Stimulated activated CD4-positive, alpha-beta T cell treated with anti-CD3 and anti-CD28 coated beads, Interleukin-2, amount 100 ng/mL, for 4 hours (primary cell): ENCODE measurements around the gene PRM3.
A peak's percentile ranks its signal among the peaks of the same experiment; 100 is the strongest.

Experiments
- DNase-seq: peaks from one replicate; pipeline ENCODE4 v3.0.0-alpha.2; 2020; ENCODE audit warnings: low read depth

Gene PRM3, protein sequence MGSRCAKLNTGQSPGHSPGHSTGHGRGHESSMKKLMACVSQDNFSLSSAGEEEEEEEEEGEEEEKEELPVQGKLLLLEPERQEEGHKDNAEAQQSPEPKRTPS

DNA sequence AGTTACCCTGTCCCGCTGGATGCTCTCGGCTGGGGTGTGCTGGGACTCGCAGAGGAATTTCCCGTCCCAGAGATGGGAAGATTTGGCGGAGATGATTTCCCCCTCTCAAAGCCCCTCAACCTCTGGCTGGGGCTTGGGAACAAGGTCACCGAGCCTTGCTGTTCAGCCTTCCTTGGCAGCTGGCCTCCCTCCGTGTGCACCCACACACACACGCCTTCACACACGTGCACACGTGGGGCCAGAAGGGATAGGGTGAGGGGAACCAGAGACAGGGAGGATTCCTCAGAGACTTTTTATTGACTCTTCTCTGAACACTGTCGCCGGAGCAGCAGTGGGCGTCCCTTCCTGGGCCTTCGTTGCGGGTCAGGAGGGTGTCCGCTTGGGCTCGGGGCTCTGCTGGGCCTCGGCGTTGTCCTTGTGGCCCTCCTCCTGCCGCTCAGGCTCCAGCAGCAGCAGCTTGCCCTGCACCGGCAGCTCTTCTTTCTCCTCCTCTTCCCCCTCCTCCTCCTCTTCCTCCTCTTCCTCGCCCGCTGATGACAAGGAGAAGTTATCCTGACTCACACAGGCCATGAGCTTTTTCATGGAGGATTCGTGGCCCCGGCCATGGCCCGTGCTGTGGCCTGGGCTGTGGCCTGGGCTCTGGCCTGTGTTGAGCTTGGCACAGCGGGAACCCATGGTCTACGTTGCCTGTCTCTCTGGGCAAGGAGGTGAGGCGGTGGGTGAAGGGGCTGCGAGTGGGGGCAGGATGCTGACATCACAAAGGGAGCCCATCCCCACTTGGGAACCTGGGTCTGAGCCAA, at the start of gene PRM3:
TSS of gene PRM3 (minus strand) at position 709 of the 800 bp plus-strand sequence. CDS start at position 675, 34 bp downstream.
- no peak for DNase-seq

DNA sequence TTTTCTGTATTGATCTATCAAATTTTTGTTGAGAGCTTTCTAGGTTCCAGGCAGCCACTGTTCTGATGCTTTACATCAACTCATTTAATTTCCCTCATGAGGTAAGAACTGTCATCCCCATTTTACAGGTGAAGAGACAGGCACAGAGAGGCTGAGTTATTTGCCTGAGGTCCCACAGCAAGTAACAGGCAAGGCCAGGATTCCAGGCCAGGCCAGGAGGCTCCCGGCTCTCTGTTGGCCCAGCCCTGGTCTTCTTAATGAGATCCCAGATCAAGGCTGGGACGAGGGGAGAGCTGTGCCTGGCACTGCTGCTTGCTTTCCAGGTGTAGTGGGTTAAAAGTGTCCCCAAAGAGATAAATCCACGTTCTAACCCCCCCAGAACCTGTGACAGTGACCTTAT, 49.4 kb upstream of the PRM3 start:
- DNase-seq: no peak

DNA sequence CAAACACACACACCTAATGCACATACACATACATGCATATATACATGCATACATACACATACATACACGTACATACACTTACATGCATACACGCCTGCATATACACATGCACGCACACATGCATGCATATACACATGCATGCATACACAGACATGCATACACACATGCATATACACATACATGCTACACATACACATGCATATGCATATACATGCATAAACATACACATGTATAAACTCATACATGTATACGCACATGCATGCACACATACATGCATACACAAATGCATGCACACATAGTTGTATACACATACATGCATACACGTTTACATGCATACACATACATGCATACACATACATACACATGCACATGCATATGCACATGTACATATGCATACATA, 48.2 kb upstream of the PRM3 start:
- DNase-seq: no peak

DNA sequence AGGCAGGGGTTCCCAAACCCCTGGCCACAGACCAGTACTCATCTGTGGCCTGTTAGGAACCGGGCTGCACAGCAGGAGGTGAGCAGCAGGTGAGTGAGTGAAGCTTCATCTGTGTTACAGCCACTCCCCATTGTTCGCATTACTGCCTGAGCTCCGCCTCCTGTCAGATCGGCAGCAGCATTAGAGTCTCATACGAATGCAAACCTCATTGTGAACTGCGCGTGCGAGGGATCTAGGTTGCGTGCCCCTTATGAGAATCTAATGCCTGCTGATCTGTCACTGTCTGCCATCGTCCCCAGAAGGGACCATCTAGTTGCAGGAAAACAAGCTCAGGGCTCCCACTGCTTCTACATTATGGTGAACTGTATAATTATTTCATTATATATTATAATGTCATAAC, 46.7 kb upstream of the PRM3 start:
- no peak for DNase-seq

DNA sequence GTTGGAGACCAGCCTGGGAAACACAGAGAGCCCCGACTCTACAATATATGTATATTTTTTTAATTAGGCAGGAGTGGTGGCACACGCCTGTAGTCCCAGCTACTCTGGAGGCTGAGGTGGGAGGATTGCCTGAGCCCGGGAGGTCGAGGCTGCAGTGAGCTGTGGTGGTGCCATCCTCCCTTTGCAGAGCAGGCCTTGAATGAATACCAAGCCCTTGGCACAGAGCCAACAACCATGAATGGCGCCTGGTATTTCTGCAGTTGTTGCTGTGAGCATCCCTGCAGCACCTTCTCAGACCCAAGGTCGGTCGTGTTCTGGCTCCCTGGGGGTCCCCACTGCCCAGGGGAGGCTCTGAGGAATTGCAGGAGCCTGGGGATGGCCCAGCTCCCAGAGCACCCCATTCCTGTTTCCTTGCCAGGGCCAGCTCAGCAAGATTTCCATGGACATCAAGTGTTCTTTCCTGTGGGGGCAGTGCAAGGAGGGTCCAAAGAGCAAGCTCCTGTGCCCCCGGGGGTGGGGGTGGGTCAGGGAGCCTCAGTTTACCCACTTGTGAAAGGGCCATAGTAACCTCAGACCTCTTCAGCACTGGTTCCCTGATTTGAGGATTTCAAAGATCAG, 46.2 kb upstream of the PRM3 start:
- no peak for DNase-seq

DNA sequence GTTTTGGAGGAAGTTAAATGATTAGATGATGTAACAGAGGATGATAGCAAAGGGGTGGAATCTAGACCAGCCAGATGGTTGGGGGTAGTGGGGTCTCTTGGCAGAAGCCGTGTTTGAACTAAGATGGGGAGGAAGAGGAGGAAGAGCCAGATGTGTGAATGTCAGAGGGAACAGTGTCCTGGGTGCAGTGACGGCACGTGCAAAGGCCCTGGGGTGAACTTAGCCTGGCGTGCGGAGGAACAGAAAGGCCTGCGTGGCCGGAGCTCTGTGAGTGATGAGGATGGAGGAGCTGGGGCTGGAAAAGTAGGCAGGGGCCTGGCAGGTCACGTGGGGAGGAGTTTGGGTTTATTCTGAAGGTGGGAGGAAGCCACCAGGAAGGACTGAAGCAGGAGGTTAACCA, 45.4 kb upstream of the PRM3 start:
- DNase-seq: no peak

DNA sequence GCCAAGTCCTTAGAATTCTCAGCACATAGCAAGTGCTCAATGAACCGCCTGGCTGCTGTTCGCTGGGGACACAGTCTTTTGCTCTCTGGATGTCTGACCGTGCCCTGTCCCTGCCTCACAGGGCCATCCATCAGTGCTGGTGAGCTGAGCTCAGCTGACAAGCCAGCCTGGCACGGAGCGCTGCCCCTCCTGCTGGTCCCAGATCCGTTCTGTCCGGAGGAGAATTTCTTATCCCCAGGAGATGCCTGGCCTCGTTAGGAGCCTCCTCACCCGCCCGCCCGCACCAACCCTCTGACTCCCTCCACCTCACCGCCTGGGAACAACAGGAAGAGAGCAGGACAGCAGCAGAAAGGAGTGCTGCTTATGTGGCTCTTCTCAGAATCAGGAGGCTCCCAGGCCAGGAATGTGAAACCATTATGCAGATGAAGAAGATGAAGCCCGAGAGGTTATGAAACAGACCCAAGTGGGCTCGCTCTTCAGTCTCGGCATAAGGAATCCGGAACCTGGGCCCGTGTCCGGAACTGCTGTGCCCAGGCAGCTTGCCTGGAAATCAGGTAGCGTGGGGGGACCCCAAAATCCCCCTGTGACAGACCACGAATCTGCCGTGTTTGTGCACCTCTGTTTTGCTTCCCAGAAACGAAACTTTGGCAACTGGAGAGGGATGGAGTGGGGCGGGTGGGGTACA, 43.0 kb upstream of the PRM3 start:
- DNase-seq: no peak

DNA sequence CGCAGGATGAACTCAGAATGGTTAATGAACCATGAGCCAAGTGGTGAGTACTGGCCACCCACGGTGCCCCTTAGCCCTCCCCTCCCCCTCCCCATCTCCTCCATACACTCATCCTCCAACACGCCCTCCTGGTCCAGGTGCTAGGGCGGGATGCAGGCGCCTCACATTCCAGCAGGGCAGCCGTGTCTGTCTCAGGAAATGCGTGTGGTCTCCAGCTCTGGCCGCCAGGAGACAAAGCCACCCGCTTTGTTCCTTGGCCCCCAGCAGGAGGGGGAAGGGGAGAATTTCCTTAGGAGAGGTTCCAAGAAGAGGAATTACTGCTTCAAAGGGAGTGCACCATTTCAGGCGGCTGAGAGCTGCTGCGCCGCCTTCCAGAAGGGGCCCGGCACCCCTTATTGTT, 42.1 kb upstream of the PRM3 start:
- no peak for DNase-seq

DNA sequence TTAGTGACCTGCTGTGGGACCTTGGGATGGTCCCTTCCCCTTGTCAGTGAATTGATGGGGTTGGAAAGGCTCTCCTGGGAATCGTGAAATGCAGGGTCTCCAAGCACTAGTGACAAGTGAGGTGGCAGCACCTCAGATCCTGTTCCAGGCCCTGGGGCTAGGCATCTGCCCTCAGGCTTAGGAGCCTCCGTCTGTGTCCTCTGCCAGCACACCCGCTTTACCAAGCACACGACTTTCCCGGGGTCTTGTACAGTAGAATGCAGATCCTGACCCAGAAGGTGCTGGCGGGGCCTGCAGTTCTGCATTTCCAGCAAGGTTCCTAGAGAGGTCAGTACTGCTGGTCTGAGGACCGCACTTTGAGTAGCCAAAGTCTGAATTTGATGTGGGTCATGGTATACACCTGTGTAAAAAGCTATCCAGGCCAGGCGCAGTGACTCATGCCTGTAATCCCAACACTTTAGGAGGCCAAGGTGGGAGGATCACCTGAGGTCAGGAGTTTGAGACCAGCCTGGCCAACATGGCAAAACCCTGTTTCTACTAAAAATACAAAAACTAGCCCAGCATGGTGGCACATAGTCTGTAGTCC, 41.0 kb upstream of the PRM3 start:
- no peak for DNase-seq

DNA sequence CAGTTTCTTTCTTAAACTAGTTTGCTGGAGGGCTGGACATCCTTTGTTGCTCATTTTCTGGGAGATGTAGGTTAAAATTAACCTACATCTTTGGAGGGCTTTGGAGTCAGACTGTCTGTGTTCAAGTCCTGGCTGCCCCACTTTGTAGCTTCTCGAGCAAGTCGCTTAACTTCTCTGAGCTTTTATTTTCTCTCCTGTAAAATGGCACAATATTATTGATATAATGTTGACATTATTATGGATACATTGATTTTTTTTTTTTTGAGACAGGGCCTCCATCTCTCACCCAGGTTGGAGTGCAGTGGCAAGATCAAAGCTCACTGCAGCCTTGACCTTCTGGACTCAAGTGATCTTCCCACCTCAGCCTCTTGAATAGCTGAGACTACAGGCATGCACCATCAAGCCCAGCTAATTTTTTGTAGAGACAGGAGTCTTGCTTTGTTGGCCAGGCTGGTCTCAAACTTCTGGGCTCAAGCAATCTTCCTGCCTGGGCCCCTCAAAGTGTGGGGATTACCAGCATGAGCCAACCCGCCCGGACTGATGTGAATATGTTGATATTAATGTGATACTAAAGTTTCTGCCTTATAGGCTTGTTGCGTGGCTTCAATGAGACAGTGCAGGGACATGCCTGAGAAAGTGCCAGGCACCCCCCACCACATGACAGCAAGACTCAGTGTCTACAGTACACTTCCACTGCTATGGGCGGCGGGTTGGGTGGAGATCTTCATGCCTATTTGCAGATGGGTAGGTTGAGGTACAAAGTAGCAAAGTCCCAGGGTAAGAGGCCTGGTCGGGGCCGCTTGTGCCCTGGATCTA, 40.3 kb upstream of the PRM3 start:
- no peak for DNase-seq

DNA sequence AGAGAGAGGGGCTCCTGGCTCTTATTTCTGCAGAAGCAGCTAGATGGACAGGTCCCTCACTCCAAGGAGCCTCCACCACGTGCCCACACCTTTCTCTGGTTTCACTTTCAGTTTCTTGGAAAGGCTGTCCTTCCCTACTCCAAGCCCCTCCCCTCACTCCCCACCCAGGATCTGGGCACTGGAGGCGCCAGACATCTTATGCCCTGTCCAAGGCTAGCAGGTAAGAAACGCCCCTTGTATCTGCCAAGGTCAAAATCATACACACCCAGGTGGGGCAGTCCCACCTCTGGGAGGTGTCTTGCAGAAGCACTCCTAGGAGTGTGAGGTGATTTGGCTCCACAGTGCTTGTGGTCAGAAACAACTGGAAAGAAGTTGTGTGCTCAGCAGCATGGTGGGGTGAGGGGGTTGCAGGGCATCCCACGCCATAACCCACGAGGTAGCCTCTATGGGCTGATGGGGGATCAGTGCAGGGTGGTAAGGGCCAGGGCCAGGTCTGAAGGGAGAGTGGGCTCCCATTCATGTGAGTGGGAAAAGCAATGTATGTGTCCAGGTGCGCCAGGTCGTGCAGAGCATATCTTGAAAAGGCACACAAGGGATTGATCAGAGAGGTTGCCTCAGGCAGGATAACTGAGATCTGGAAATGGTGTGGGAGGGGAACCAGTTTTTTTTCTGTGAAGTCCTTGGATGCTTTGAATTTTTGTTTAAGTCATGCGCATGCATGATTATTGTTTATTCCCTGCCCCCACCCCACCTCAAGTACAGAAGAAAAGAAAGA, 39.5 kb upstream of the PRM3 start:
- peak; percentile 24 for DNase-seq

DNA sequence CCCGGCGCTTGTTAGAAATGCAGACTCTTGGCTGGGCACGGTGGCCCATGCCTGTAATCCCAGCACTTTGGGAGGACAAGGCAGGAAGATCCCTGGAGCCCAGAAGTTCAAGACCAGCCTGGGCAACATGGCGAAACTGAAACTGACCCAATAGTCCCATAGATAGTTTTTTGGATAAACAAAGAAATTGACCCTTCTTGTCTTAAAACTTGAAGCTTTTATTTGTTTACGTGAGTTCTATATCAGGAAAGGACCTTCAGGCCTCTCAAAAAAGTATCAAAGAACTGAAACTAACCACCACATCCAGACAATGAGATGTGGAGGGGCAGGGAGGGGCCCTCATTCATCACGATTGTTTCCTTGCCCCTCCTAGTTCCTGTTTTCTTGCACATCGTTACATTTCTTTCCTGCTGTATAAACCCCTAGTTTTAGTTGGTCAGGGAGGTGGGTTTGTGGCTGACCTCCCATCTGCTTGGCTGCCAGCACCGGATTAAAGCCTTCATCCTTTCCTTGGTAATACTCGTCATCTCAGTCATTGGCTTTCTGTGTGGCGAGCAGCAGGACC, 37.6 kb upstream of the PRM3 start:
- no peak for DNase-seq

DNA sequence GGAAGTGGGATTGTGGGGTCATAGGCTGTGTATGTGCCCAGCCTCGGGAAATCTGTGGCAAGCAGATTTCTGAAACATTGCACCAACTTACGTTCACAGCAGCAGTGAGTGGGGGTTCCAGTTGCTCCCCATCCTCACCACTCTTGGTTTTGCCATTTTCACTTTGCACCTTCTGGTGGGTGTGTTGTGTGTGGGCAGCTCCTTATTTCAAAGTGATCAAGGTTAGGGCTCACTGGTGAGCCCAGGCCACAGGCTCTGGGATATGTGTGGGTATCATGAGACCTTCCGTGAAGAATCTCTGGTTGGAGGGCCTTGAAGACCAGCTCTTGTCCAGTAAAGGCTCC, 37.2 kb upstream of the PRM3 start:
- DNase-seq: no peak

DNA sequence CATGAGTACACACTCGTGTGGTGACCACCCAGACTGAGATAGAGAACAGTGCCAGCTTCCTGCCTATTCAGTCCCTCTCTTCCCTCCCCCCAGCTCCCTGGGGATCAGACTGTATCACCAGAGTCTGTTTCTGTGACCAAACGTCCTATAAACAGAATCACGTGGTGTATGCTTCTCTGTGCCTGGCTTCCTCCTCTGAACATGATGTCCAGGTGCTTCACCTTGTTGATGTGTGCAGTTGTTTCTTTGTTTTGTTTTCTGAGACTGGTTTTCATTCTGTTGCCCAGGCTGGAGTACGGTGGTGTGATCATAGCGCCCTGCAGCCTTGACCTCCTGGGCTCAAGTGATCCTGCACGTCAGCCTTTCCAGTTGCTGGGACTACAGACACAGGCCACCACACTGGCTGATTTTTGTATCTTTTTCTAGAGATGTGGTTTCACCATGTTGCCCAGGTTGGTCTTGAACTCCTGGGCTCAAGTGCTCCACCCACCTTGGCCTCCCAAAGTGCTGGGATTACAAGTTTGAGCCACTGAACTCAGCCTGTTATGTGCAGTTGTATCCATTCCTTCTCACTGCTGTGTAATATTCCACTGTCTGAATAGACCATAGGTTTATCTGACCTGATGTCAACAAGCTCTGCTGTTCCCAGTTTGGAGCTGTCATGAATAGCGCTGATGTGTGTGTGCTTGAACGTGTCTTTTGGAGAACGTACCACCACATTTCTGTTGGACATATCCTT, 36.6 kb upstream of the PRM3 start:
- DNase-seq: no peak

DNA sequence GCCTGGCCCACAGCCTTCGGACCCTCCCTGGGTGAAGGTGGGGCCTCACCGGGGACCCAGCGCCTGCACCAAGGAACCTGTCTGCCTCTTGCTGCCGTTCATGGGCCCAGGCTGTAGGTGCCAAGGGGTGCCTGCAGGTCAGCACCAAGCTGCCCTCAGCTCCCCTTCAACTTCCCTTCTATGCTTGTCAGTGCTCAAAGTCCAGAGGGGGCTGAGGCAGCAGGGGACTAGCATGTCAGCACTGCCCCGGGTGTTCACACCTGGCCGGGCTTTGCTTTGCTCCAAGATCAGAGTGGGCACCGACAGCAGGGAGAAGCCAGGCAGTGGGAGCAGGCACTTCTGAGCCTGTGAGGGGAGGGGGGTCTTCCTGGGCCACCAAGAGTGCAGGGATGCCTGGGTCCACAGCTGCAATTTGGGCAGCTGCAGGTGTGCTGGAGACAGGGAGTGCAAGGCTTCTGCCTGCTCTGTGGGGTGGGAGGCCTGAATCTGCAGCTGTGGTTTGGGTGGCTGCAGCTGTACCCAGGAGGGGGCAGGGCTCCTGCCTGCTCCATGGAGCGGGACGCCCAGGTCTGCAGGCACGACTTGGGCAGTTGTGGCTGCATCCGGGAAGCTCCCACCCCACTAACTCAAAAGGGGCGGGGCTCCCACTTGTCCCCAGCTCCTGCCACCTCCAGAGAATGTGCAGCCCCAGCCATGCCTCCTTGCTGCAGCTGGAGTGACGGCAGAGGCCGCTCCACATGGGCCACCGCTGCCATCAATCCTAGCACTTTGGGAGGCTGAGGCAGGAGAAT, 35.3 kb upstream of the PRM3 start:
- DNase-seq: no peak

DNA sequence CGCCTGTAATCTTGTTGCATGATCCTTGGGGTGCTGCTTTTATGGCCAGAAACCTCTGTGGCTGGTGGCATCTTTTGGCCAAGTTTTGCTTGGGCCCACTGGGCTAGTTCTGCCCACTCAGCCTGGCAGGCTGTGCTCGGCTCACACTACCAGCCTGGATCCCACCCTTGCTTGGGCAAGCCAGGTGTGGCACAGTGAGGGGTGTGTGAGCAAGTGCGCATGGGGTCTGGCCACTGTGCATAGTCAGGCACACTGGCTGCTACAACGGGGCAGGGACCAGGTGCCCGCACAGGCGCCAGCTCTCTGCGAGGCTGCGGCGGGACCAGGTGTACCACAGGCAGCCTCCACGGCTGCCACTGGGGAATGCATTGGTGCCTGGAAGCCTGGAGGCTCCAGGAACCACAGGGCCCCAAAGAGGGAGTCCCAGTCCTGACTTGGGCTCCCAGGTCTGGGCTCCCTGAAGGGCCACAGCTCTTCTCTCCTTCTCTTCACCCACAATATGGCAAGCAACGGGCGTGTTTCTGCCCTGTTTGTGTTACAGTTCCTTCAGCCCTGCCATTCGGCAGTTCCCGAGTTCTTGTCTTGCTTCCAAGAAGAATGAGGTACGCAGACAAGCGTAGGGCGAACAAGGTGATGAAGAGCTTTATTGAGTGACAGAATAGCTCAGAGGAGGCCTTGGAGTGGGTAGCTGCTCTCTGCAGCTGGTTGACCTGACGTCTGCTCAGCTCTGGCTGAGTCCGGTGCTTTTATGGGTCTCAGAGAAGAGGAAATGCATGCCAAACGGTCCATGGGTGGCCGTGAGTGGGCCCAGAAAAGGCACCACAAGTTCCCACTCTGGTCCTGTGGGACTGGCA, 34.4 kb upstream of the PRM3 start:
- DNase-seq: no peak

DNA sequence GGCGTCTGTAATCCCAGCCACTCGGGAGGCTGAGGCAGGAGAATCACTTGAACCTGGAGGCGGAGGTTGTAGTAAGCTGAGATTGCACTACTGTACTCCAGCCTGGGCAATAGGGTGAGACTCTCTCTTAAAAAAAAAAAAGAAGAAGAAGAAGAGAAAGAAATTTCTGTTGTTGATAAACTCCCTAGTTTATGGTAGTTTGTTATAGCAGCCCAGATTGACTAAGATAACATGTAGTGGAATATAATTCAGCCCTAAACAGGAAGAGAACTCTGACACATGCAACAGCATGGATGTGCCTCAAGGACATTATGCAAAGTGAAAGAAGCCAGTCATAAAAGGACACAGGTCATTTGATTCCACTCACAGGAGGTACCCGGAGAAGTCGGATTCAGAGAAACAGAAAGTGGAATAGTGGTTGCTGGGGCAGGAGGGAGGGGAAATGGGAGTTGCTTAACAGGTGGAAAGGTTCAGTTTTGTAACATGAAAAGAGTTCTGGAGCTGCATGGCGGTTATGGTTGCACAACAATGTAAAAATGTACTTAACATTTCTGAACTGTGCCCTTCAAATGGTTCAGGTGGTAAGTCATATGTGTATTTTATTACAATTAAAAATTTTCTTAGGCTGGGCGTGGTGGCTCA, 33.7 kb upstream of the PRM3 start:
- DNase-seq: no peak

DNA sequence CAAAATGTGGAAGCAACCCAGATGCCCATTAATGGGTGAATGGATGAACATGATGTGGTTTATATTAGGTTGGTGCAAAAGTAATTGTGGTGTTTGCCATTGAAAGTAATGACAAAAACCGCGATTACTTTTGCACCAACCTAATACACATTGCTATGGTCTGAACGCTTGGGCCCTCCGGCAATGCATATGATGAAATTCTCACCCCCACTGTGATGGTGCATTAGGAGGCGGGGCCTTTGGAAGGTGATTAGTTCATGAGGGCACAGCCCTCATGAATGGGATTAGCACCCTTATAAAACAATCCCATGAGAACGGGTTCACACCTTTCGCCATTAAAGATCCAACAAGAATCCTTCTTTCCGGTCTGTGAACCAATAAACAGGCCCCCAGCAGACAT, 33.0 kb upstream of the PRM3 start:
- no peak for DNase-seq
